ENCODE results near the gene DLG4.

DLG4 gene

GRCh38 chr17:7226721-7227710, 7.4 kb upstream of the DLG4 start:
- DNase-seq = no peak

DNA sequence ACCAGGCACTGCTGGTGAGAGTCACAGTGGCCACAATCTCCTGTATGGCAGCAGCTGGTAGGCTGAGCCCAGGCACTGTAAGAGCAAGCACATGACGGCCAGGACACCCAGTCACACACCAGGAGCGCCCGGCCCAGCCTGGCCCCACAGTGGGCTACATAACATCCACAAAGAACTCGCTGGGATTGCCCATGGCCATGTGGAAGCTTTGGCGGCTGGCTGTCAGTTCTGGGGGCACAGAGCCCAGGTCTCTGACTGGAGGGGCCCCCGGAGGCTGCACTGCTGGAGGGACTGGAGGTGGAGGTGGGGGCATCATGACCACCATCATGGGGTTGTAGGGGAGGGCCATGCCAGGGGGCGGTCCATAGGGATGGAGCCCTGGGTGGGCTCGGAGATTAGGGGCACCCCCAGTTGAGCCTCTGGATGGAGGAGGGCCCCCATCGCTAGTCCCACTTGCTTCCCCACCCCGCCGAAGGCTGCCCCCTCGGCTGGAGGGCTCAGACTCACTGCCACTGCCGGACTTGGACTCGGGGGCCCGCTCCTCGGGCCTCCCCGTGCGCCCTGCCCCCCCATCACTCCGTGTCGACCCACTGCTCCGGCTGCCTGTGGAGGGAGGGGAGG, 6.2 kb upstream of the DLG4 start:
- no peak for DNase-seq

GRCh38 chr17:7224661-7225111, 5.0 kb upstream of the DLG4 start:
- DNase-seq = no peak

DNA sequence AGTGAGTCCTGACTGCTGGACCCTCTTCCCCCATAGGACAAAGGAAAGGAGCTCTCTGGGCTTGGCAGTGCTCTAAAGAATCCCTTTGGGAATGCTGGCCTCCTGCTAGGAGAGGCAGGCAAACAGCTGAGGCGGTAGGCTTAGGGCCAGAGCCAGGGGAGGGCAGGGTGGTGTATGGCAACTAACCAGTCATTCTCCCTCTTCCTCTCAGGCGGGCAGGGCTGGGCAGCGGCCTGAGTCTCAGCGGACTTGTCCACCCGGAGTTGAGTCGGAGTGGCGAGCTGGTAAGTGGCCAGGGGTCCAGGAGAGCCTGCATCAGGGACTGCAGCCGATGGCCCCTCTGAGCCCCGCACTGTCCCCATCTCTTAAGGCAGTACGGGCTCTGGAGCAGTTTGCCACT, 4.5 kb upstream of the DLG4 start:
- no peak for DNase-seq

DNA sequence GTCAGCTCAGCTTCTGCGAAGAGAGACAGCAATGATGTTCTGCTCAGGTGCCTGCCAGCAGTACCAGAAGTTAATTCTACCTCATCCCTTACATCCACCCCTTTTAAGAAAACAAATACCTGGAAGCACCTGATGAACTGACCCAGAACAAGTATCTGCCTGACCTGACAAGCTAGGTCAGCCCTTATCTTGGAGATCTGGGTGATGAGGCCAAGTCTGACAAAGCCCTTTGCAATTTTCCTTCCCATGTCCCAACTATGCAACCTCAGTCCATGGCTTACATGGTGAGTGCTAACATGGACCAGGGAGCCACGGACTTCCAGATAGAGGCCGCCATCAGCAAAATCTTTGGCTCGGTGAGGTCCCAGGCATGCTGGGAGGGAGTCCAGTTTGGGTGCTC, 3.7 kb upstream of the DLG4 start:
- no peak for DNase-seq

GRCh38 chr17:7222972-7223292, 3.3 kb upstream of the DLG4 start:
- DNase-seq = no peak

DNA sequence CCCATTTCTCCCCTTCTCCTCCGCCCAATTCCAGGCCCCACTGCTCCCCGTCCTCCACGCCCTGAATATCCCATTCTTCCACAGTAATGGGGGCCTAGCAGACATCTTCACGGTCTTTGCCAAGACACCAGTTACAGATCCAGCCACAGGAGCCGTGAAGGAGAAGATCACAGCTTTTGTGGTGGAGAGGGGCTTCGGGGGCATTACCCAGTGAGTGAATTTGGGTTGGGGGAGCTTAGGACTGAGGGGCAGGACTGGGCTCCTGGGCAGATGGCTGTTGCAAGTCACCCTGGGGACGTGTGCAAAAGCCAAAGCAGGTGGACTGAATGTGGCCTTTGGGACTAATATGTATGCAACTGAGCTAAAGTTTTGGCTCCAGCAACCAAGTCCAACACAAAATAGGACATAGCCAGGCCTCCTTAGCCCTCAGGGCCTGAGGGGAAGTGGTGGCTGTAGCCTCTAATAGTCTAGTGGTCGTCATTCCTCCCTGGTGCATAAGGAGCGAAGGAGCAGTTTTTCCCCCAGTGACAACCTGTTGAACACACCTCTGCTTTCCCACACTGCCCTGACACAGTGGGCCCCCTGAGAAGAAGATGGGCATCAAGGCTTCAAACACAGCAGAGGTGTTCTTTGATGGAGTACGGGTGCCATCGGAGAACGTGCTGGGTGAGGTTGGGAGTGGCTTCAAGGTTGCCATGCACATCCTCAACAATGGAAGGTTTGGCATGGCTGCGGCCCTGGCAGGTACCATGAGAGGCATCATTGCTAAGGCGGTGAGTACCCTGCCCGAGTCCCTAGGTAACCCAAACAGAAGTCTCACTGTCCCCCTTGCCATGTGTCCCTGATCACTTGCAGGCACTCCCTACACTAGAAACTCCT, 2.7 kb upstream of the DLG4 start:
- no peak for DNase-seq

- DNase-seq = no peak
Measured at GRCh38 chr17:7221278-7222092, 1.8 kb upstream of the DLG4 start.

GRCh38 chr17:7220593-7221277, 1.1 kb upstream of the DLG4 start:
- DNase-seq = peak; percentile 67

DNA sequence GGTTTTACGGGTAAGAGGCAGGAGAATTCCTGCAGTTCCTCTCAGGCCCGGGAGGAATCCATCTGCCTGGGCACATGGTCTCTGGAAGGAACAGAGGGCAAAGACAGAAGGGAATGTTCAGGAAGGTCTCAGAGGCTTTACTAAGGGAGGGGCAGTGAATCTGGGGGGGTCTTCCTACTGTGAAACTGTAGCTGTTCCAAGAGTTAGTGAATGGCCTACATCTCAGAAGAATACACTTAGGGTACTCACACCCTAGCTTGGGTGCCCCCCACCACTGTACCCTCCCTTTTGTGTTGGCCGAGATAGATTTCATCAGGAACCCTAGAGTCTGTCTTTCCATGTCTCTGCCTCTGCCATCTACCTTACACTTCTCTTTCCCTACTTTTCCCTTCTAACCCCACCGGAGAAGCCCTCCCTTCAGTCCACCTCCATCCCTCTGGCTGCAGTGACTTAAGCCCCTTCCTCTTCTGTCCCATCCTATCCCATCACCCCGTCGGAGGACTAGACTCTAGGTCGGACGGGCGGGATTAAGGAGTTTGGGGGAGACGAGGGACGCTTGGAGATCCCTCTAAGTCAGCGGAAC, 316 bp downstream of the DLG4 start:
- DNase-seq = no peak

DNA sequence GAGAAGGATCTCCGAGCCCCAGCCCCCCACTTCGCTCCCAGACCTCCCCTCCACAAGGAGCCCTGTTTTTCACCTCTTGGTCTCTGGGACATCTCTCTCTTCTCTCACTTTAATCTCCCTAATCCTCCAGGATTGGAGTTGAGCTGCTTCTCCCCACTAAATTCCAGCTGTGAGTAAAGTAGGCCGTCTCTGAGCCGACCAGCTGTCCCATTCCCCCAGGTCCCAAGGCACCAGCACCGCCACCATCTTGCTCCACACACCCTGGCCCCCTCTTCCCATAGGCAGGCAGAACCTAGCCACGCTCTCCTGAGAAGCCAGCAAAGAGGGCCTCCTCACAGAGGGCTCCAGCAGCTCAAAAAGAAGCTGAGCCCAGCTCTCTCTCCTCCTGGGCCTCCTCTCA, 878 bp downstream of the DLG4 start:
- no peak for DNase-seq

DNA sequence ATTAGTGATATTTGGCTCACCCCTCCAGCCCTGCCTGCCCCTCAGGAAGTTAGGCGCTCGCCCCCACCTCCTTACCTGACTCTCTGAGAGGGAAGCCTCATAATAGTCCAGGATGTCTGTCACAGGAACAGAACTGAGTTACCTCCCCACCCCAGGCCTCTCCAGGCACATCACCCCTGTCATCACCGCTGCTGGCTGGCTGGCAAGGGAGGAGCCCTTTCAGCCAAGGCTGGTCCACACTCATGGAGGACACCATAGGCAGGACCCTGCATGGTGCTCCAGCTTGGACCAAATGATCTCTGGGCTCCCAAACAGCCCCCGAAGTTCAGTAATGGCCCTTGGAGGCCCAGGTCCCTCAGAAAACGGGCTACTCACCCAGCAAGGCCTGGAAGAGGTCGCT, 1.5 kb downstream of the DLG4 start:
- DNase-seq = no peak

- DNase-seq = peak; percentile 40
Measured at GRCh38 chr17:7217113-7217987, 2.3 kb downstream of the DLG4 start.

DNA sequence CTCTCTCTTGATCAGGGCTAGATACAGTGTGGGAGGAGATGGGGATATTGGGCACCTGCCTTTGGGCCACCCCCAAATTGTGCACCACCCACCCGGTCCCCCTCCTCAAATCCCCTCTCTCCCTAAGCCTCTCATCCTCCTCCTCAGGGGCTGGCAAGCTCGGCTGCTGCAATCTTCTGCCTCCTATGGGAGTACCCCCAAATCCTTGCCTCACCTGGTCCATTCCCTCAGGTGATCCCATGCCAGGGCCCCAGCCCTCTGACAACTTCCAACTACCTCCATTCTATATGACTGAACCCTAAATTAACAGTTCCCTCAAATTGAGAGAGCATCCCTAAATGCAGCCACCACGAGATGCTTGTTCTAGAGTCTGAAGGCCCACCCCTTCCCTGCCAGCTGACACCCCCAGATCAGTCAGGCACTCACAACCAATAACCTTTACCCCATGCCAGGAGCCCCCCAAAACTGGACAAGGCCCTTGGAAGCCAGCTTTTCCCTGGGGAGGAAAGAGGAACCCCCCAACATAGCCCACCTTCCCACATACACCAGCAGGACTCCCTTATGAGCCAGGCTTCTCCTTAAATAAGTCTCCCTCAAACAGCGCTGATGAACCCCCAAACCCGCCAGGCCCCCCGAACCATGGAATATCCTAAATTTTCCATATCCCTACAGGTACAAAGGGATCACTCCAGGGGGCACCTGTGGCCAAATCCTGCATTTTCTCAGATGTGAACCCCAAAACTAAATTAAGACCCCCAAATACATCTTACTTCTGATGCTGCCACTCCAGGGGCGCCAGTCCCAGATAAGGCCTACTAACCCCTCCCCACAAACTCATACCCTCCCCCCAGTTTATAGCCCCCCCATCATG, 3.2 kb downstream of the DLG4 start:
- no peak for DNase-seq

DNA sequence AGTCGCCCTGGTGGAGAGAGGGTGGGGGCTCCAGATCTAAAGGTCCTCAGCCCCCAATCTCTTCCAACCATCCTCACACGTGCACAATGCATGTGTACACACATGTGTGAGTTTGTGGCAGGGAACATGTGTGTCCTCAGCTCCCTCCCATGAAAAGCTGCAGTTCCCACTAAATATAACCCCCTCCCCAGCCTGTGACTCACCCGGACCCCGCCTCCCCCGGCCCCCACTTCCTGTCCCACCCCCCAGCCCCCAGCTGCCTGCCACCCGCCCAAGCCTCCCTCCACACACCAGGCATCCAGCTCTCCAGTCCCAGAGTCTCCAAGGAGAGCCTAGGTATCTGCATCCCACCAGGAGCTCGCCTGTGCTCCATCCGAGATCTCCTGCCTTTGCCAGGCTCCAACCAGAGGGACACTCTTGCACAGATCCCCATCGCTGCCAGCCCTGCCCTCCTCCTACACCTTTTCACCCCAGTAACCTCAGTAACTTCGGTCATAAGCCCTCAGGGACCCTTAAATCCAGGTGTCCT, 3.9 kb downstream of the DLG4 start:
- no peak for DNase-seq

DNA sequence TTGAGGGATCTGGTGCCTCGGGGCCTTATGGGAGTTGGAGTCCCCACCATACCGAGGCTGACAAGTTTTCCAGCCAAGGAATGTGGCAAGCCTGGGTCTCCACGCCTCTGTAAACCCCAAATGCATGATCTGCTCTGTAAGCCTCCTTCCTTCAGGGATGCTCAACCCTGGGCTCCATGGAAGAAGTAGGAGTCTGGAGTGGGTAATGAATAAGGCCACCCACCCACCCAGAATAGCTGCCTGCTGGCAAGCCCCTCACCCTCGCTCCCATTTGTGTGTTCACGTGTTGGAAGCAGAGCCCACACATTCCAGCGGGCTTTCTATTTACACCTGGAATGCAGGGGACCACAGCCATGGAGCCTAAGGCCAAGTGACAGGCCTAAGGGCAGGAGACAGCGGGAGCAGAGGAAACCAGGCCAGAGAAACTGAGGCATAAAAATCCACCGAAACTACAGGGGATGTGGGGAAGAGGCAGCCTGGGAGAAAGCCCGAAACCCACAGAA, 4.4 kb downstream of the DLG4 start:
- no peak for DNase-seq

- DNase-seq = peak; percentile 100
Measured at GRCh38 chr17:7214300-7215135, 5.1 kb downstream of the DLG4 start.

GRCh38 chr17:7213895-7214299, 5.7 kb downstream of the DLG4 start:
- DNase-seq = no peak
